ENCODE results near the gene TBL1XR1.

The TBL1XR1 gene

GRCh38 chr3:177079684-177080083, 117.6 kb downstream of the TBL1XR1 start:
- H3K9me3 ChIP-seq, result no peaks in the 10 kb centered on the region
- no peak overlapping the region for H3K4me3 ChIP-seq
- no peak for DNase-seq
- H3K27ac ChIP-seq, result no peak overlapping the region
- intact Hi-C loops (cut with DNase I; ENCODE audit: low total_unique reads), result no loop called here
- no peaks in the 10 kb centered on the region for H3K36me3 ChIP-seq
- peaks cover 0 to 10% (median 9%) of the 10 kb centered on the region in 4 donors for H3K4me1 ChIP-seq
- TF ChIP-seq CTCF (IDR thresholded peaks at IDR 0.05), result no peak
- H3K27me3 ChIP-seq, result no peaks in the 10 kb centered on the region

- no peaks in the 10 kb centered on the region for H3K9me3 ChIP-seq
- H3K4me1 ChIP-seq, result peaks cover 0 to 20% (median 7%) of the 10 kb centered on the region in 4 donors
- DNase-seq, result no peak
- TF ChIP-seq CTCF (IDR thresholded peaks at IDR 0.05), result no peak
- no peaks in the 10 kb centered on the region for H3K36me3 ChIP-seq
- no peaks in the 10 kb centered on the region for H3K27me3 ChIP-seq
- H3K4me3 ChIP-seq, result no peak overlapping the region
- no peak overlapping the region for H3K27ac ChIP-seq
- intact Hi-C loops (cut with DNase I; ENCODE audit: low total_unique reads), result no loop called here
Measured at GRCh38 chr3:177071496-177072156, 125.7 kb downstream of the TBL1XR1 start.

- TF ChIP-seq CTCF (IDR thresholded peaks at IDR 0.05), result no peak
- no peak for DNase-seq
- H3K27ac ChIP-seq, result no peak overlapping the region
- H3K36me3 ChIP-seq, result no peaks in the 10 kb centered on the region
- H3K4me1 ChIP-seq, result peaks cover 0 to 34% (median 12%) of the 10 kb centered on the region in 4 donors
- H3K9me3 ChIP-seq, result no peaks in the 10 kb centered on the region
- H3K27me3 ChIP-seq, result no peaks in the 10 kb centered on the region
- H3K4me3 ChIP-seq, result no peak overlapping the region
- intact Hi-C loops (cut with DNase I; ENCODE audit: low total_unique reads), result no loop called here
Measured at GRCh38 chr3:177069514-177070329, 127.6 kb downstream of the TBL1XR1 start.

- H3K4me3 ChIP-seq, result no peak overlapping the region
- intact Hi-C loops (cut with DNase I; ENCODE audit: low total_unique reads), result no loop called here
- H3K36me3 ChIP-seq, result no peaks in the 10 kb centered on the region
- no peak for TF ChIP-seq CTCF (IDR thresholded peaks at IDR 0.05)
- no peaks in the 10 kb centered on the region for H3K9me3 ChIP-seq
- DNase-seq, result no peak
- H3K27me3 ChIP-seq, result no peaks in the 10 kb centered on the region
- peaks cover 0 to 34% (median 12%) of the 10 kb centered on the region in 4 donors for H3K4me1 ChIP-seq
- no peak overlapping the region for H3K27ac ChIP-seq
Measured at GRCh38 chr3:177068967-177069366, 128.3 kb downstream of the TBL1XR1 start.

GRCh38 chr3:177066068-177066467, 131.2 kb downstream of the TBL1XR1 start:
- Histone ChIP-seq H3K4me3 (no peak overlapping the region), H3K9me3 (no peaks in the 10 kb centered on the region), H3K27ac (no peak overlapping the region), H3K27me3 (no peaks in the 10 kb centered on the region), H3K4me1 (peaks cover 0 to 51% (median 17%) of the 10 kb centered on the region in 4 donors), H3K36me3 (no peaks in the 10 kb centered on the region)
- intact Hi-C loops (cut with DNase I; ENCODE audit: low total_unique reads), result no loop called here
- TF ChIP-seq CTCF (IDR thresholded peaks at IDR 0.05), result no peak
- DNase-seq, result no peak

Measured in tibial artery (tissue), 4 donors.